Activated CD4-positive, CD25-positive, alpha-beta regulatory T cell treated with anti-CD3 and anti-CD28 coated beads, Interleukin-2, amount 50 U/mL, for 24 hours (primary cell): ENCODE data around the gene GTF2A1L.

Experiments
- ATAC-seq, 2 donors: fragments of 150-1000 bp; cut with Tn5 transposase; one replicate each; pipeline ENCODE4 v1.10.0; 2021; ENCODE audit warnings: mild to moderate bottlenecking in 1 of 2, moderate library complexity in 1 of 2

GTF2A1L gene

DNA sequence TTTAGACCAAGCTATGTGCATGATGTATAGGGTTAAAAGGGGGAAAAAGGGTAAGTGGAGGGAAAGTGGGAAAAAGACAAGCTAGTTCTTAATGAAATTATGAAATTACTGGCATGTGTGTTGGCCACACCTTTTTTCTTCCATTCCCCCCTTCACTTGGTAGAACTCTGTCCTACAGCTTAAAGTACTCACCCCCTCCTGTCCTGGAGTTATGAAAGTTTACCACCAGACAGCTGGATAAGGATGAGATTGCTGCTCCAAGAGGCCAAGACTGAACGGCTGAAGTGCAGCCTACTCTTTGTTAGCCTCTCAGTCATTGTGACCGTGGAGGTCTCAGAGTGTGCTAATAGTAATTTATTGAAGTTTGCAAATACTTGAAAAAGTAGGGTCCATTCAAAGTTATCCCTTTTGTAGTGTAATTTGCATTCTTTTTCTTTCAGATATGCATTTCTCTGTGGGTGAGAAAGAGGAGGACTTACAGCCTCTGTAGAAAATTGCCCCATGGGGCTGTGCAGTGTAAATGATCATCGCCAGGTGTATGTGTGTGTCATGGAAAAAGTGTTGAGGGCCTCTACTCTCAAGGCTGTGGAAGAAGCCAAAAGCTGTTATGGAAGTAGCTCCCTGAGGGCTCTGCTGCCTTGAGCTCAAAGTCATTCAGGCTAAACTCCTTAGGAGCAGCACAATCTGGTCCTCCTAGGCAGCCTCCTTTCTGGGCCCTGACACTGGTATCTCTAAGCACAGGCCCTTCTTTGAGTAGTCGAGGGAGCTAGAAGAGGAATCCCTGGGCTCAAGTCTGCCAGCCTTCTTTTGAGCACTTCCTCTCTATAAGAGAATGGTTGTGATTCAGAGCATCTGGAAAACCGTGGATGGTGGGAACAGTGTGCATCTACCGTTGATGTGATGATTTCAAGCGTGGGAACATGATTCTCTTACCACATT is 91.7 kb downstream of the GTF2A1L start:
- no peak for ATAC-seq

DNA sequence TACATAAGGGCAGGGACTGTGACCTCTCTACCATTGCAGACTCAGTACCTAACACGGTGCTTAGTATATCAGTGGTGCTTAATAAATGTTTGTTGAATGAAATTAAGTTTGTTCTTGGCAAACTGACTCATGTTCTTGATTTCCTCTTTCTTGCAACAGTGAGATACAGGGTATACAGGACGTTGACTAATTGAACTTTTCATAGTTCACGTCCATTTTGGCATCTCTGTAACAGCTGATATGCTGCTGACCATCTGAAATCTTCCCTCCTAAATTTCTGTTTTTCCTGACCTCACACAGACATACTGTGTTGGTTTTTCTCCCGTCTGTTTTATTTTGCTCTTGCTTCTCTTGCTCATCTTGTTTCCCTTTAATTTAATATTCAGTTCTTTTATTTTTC is 93.7 kb downstream of the GTF2A1L start:
- no peak for ATAC-seq

DNA sequence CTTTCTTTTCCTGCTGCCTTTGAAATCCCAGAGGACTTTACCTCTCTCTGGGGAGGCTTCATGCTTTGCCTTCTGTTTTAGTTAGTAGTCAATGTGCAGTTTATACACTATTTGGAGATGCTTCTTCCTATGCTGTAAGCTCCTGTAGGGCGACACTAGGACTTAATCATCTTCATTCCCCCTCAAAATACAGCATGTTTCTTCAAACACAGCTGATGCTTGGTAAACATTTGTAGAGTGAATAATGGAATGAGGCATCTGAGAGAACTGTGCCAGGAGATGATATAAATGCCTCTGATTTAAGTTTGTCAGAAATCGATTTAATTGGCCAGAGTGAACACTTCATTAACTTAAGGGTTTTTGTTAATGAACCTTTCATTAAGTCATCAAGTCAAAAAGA is 94.5 kb downstream of the GTF2A1L start:
- ATAC-seq, result no peak

DNA sequence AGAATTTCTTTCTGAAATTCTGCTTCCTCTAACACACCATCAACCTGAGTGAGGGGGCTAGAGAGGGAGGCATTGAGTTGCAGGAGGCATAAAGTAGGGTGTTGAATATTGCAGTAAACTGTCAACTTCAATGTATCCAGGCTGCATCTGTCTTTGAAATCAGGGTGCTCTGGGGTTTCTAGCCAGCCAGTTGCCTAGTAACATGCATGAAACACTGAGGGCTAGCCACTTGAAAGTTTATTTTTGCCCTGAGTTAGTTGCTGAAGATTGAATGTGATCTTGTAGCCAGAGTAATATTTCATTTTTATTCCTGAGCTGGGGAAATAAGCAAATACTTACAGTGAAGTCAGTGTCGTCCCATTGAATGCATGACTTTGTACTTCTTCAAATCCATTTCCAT is 96.0 kb downstream of the GTF2A1L start:
- ATAC-seq, result no peak

DNA sequence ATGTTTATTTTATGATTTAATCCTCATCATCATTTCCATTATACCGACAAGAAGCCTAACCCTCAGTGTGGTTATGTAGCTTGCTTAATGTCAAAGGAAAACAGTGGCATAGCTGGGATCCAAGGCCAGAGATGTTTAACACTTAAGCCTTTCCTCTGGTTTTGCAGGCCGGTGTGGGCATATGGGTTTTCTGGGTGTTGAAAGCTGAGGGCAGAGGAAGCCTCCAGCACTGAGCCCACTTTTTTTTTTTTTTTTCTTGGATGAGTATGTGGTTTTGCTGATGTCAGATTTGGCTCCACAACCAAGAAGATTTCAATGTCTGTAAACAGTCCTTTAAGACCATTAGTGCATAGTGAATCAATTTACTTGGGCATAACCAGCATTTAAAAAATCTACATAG is 96.6 kb downstream of the GTF2A1L start:
- no peak for ATAC-seq

DNA sequence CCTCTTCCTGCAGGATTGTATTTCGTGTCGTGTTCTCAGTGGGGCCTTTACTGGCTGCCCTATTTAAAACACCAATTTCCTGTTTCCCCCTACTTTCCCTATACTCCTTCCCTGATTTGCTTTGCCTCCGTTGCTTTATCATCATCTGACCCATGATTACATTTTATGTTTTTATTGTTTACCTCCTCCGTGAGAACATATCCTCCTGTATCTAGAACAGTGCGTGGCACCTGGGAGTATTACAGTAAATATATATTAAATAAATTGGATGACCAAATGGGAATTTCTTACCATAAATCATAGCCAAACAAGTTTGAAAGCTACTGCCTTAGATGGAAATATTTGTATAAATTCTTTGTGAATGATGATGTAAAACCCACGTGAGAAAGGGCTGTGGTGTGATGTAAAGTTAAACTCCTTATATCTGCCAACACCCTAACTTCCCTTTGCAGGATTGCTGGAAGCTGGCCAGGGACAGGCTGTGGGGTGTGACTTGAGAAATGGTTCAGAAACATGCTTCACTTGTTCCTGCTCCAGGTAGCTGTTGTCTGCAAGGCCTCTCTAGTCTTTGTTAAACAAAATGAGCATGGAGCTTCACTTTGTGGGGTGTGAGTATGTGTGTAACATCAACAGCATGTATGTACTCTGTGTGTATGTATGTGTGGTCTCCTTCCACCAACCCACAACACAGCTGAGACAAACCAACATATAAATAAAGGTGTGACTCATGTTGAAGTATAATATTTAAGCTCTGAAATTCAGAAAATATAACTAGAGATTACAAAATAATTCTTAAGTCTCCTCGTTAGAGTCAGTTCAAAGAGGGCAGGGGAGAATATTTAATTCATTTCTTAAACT is 97.6 kb downstream of the GTF2A1L start:
- ATAC-seq, result no peak

DNA sequence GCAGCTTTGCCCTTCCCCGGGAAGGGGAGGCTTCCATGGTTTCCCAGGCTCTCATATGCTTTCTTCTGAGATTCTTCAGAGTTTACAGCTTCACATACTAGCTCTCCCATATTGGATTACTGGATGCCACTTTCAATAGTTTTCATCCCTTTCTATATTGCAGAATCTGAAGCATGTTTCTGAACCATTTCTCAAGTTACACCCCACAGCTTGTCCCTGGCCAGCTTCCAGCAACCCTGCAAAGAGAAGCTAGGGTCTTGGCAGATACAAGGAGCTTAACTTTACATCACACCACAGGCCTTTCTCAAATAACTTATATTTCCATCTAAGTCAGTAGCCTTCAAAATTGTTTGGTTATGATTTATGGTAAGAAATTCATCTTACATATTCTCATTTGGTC is 98.3 kb downstream of the GTF2A1L start:
- no peak for ATAC-seq

DNA sequence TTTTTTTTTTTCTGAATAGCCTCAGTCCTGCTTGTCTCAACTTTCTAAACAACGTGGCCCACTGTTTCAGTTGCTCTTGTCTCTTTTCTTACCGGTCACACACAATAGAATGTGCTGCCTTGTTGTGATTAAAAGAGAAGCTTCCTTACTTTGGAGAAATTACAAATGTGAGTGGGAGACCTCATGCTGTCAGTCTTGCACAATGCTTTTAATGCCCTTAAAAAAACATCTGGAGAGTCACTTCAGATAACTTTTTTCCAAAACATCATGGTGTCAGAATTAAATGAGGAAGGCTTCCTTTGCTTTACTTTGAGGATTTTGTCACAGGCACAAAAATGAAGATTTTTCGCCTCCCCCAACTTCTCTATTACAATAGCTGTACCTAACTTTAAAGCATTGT is 100.2 kb downstream of the GTF2A1L start:
- no peak for ATAC-seq

DNA sequence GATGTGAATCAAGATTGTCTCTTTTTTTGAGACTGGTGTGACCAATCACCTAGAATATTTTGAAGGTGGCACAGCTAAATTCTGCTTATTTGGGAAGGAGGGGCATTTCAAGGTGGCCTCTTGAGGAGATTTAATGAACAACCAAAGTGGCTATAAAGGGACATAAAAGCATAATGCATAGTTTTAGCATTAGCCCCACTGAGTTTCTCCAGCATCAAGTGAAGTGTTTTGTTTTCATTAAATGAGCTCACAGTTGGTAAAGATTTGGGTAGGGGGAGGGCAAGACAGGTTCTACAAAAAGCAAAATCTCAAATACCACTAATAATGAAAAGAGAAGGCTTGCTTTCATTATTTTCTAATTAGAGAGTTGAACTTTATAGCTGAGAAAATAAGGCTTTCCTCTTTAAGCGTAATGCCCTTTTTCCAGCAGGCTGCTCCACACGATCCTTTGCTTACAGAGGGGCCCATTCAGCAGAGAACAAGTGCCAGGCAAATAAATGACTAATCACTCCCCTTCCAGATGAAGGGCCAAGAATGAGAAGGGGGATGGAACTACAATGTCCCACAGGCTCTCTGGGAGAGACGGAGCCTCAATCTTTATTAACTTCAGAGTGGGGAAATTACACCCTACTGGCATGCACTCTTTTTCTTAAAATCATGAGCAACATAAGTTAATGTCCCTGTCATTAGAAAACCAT is 102.0 kb downstream of the GTF2A1L start:
- no peak for ATAC-seq

DNA sequence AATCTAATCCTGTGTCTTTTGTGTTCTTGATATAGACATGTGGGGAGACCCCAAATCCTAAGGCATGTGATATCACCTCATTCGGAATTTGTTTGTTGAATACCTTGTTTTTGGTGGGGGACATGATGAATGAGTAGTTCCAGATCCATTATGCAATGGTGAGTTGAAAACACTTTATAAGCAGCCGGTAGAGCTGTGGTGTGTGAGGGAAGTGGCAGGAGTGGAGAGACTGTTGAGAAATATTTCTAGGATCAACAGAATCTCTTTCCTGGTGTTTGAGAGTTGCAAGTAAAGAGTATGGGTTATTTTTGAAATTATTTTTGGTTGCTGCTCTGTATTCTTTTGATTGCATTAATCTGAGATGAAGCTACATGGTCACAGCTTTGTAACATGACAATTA is 103.5 kb downstream of the GTF2A1L start:
- no peak for ATAC-seq

DNA sequence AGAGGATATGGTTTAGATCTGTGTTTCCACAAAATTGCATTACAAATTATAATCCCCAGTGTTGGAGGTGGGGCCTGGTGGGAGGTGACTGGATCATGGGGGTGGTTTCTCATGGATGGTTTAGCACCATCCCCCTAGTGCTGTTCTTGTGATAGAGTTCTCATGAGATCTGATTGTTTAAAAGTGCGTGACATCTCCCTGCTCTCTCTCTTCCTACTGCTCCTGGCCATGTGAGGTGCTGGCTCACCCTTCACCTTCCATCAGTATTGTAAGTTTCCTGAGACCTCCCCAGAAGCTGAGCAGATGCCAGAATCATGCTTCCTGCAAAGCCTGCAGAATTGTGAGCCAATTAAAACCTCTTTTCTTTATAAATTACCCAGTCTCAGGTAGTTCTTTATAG is 104.7 kb downstream of the GTF2A1L start:
- no peak for ATAC-seq

DNA sequence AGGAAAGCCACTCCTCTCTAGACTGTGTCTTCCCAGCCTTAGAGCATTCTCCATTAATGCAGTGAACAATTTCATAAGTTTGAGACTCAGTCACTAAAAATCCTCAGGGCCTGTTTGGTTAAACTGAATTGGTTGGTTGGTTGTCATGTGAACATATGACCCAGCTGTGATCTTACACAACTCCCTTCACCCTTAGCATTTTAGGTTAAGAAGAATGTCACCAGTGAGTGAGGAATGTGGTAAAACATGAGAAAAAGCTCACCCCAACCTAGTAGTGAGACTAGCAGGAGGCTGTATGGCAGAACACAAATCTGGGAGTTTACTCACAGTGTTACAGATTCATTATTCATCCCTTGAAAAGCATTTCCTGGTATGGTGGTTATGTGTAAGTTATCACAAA is 105.5 kb downstream of the GTF2A1L start:
- ATAC-seq, result no peak

DNA sequence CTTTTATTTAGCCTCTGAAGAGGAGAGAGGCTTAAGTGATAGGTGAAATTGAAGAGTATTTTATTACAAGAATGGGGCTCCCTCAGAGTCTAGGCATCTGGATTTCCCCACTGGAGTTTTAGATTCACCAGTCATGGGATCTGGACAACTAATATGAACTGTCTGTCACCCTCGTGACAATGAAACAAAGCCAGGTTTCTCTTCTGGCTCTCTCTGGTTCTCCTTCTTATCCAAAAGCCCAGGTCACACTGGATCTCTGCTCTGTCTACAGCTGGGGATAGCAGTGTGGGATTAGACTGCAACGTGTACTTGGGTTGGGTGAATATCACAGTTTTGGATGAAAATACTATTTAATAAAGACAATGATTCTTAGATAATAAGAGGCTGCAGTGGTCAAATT is 106.6 kb downstream of the GTF2A1L start:
- ATAC-seq, result no peak

DNA sequence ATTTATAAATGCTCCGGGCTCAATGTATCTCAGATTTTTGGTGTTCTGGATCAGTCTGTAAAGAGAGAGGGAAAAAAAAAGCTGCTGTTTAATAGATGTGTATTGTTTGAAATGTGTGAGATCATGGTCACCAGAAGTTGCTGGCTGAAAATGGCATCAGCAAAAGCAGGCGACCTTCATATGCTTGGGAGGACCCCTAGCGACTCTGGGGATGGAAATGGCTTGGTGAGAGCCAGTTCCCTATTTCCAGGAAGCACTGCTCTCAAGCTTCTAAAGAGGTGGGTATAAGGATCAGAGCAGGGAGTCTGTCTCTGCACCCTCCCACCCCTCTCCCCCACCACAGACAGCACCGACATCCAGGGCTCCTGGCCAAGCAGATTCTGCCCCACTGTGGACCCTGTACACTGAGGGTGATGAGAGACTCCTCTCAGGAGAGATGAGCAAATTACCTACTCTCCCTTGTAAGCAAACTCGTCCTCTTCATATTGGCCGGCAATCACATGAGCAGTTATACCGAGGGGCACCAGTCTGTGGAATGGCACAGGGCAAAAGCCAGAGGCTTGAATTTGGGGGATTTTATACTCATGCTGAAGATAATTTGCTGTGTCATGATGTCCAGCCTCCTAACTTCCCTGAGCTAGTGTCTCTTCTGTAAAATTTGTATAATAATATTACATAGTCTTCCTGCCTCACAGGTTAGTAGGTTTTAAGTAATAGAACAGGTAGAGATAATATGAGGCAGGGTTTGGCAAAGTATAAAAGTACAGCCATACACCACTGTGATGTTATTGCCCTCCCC is 108.2 kb downstream of the GTF2A1L start:
- no peak for ATAC-seq

DNA sequence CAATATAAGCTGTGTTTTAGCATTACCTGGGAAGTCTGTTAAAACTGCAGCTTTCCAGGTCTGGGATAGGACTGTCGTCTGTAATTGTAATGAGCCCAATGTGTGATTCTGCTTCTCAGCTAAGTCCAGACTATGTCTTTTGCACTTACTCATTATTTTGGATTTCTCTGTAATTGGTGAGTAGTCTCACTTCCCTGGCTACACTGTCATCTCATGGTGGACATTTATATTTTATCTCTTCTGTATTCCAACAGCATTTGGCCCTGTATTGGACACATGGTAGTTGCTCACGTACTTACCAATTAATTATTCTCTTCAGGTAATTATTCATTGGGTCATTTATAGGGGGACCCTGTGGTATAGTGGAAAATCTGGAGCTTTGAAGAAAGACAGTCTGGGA is 109.9 kb downstream of the GTF2A1L start:
- no peak for ATAC-seq

DNA sequence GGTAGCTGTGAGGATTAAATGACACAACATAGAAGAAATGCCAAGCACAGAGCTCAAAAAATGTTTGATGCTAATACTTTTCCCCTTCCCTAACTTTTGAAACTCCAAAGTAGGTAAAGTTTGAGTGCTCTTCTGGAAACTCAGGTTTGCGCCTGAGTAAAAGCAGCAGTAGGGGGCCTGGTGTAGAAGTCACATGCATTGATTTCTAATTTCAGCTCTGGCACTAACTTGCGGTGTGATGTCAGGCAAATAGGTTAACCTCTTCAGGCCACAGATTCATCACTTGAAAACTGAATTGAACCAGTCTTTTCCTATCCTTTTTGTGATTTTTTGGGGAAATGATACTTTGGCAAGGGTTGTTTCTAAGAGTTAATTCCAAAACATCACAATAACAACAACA is 110.6 kb downstream of the GTF2A1L start:
- no peak for ATAC-seq

DNA sequence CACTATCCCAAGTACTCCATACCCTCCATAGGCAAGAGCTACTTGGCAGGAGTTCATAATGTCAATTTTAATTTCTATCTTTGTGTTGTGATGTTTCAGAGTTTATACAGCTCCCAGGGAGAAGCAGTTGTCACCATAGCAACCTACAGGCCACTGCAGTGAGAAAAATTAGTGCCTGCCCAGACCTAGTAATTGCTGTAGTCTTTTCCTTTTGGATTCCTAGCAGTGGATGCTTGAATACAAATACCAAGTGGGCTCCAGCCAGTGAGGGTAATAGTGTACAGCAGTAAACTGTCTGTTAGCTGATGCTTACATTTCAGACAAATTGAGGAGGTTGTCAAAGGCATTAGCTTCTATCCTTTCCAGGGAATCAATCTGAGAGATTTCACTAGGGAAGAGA is 111.2 kb downstream of the GTF2A1L start:
- ATAC-seq, result no peak
